ENCODE results near the gene SELENOF.

The SELENOF gene

DNA sequence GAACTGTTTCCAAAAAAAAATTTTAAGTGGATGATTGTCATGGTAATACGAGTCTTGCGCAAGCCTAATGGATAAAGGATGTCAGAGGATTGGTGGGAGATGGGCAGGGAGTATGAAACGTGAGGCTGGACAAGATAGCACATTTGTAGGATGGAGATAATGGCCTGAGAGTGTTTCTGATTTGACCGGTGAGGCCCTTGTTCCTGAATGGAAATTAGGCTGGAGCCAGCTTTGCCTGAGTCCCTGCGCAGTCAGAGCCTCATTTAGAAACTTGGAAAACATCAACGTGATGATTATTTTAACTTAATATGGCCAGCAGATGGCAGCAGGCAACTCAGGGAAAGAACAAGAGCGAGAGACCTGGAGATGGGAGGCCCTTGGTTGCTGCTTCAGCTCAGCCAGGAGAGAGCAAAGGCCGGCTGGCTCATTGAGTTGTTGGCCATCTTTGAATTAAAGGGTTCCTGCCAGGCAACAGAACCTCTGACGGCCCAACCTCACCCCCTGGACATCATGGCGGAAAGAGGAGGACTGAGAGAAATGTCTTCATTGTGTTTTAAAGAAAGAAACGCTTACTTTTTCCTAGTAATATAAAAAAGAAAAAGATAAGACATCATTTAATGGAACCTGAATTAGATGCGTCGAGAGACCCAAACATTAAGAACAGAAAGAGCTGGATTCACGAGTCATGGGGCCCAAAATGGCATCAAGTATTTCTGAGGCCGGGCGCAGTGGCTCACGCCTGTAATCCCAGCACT, 80.3 kb downstream of the SELENOF start:
- intact Hi-C loops (cut with DNase I; ENCODE audit: low total_unique reads): loop anchor here (2.0 to 5.0 kb wide), 2 partner anchors 134 to 249 kb away; no protein-coding TSS in a partner anchor
- H3K4me3 ChIP-seq: no peak overlapping the region
- H3K9me3 ChIP-seq: no peaks in the 10 kb centered on the region
- H3K4me1 ChIP-seq: peaks cover 0 to 6% (median 0%) of the 10 kb centered on the region in 4 donors
- DNase-seq: peak; percentile 75 to 78
- TF ChIP-seq, protein P1, sequence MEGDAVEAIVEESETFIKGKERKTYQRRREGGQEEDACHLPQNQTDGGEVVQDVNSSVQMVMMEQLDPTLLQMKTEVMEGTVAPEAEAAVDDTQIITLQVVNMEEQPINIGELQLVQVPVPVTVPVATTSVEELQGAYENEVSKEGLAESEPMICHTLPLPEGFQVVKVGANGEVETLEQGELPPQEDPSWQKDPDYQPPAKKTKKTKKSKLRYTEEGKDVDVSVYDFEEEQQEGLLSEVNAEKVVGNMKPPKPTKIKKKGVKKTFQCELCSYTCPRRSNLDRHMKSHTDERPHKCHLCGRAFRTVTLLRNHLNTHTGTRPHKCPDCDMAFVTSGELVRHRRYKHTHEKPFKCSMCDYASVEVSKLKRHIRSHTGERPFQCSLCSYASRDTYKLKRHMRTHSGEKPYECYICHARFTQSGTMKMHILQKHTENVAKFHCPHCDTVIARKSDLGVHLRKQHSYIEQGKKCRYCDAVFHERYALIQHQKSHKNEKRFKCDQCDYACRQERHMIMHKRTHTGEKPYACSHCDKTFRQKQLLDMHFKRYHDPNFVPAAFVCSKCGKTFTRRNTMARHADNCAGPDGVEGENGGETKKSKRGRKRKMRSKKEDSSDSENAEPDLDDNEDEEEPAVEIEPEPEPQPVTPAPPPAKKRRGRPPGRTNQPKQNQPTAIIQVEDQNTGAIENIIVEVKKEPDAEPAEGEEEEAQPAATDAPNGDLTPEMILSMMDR (IDR thresholded peaks at IDR 0.05): peak; percentile 43 to 67
- H3K27me3 ChIP-seq: no peaks in the 10 kb centered on the region
- no peaks in the 10 kb centered on the region for H3K36me3 ChIP-seq
- no peak overlapping the region for H3K27ac ChIP-seq

DNA sequence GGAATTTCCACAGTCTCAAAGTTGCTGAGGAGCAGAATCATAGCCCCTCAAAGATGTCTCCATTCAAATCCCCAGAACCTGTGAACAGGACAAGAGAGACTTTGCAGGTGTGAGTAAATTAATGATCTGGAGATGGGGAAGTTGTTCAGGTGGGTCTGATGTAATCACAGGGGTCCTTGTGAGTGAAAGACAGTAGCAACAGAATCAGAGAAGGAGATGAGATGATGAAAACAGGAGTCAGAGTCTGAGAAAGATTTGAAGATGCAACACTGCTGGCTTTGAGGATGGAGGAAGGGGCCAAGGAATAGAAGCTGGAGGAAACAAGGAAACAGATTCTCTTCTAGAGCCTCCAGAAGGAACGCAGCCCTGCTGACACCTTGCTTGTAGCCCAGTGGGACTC, 81.5 kb downstream of the SELENOF start:
- no peak for DNase-seq
- H3K9me3 ChIP-seq: no peaks in the 10 kb centered on the region
- H3K27me3 ChIP-seq: no peaks in the 10 kb centered on the region
- H3K4me3 ChIP-seq: no peak overlapping the region
- intact Hi-C loops (cut with DNase I; ENCODE audit: low total_unique reads): loop anchor here (2.0 to 5.0 kb wide), 2 partner anchors 135 to 250 kb away; no protein-coding TSS in a partner anchor
- H3K27ac ChIP-seq: no peak overlapping the region
- TF ChIP-seq, protein P1 (IDR thresholded peaks at IDR 0.05): no peak
- H3K4me1 ChIP-seq: peaks cover 0 to 6% (median 0%) of the 10 kb centered on the region in 4 donors
- no peaks in the 10 kb centered on the region for H3K36me3 ChIP-seq

DNA sequence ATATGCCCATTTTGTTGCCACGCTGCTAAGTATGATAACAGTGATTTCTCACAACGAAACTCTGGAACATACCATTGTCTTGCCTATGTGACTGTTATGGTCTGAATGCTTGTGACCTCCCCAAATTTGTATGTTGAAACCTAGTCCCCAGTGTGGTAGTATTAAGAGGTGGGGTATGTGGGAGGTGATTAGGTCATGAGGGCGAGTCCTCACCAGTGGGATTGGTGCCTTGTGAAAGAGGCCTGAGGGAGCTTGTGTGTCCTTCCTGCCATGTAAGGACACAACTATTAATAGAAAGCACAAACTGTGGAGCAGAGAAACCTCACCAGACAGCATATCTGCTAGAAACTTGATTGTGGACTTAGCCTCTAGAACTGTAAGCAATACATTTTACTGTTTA, 84.6 kb downstream of the SELENOF start:
- no peak for DNase-seq
- Histone ChIP-seq H3K27me3 (no peaks in the 10 kb centered on the region), H3K36me3 (no peaks in the 10 kb centered on the region), H3K27ac (no peak overlapping the region), H3K9me3 (no peaks in the 10 kb centered on the region), H3K4me3 (no peak overlapping the region), H3K4me1 (peaks cover 0 to 6% (median 0%) of the 10 kb centered on the region in 4 donors)
- TF ChIP-seq, protein P1 (IDR thresholded peaks at IDR 0.05): no peak
- intact Hi-C loops (cut with DNase I; ENCODE audit: low total_unique reads): no loop called here

- TF ChIP-seq, protein P1 (IDR thresholded peaks at IDR 0.05): no peak
- H3K4me3 ChIP-seq: no peak overlapping the region
- DNase-seq: no peak
- H3K36me3 ChIP-seq: no peaks in the 10 kb centered on the region
- H3K9me3 ChIP-seq: no peaks in the 10 kb centered on the region
- no peak overlapping the region for H3K27ac ChIP-seq
- H3K4me1 ChIP-seq: no peaks in the 10 kb centered on the region
- intact Hi-C loops (cut with DNase I; ENCODE audit: low total_unique reads): no loop called here
- peaks cover 0 to 5% of the 10 kb centered on the region in 2 donors for H3K27me3 ChIP-seq
Measured at GRCh38 chr1:86828024-86828423, 85.9 kb downstream of the SELENOF start.

DNA sequence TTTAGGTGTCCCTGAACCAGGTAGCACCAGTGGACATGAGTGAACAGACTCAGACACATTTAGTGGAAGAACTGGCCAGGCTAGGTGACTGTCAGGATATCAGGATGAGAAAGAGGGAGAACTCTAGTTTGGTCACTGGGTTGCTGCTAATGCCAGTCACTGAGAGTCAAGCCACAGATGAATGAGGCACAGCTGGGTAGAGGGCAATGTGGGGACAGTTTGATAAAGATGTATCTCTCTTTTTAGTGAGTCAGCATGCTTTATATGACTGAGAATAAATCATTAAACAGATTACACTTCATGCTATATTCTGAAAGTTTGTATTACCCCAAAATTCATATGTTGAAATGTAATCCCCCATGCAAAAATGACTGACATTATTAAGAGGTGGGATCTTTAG, 87.1 kb downstream of the SELENOF start:
- H3K4me3 ChIP-seq: no peak overlapping the region
- H3K36me3 ChIP-seq: no peaks in the 10 kb centered on the region
- peaks cover 0 to 5% of the 10 kb centered on the region in 2 donors for H3K27me3 ChIP-seq
- H3K27ac ChIP-seq: no peak overlapping the region
- no peak for DNase-seq
- intact Hi-C loops (cut with DNase I; ENCODE audit: low total_unique reads): no loop called here
- no peaks in the 10 kb centered on the region for H3K4me1 ChIP-seq
- TF ChIP-seq, protein P1 (IDR thresholded peaks at IDR 0.05): no peak
- no peaks in the 10 kb centered on the region for H3K9me3 ChIP-seq

All from tibial artery (tissue), 4 donors.